ENCODE results near the gene HOXD3.

Gene HOXD3

DNA sequence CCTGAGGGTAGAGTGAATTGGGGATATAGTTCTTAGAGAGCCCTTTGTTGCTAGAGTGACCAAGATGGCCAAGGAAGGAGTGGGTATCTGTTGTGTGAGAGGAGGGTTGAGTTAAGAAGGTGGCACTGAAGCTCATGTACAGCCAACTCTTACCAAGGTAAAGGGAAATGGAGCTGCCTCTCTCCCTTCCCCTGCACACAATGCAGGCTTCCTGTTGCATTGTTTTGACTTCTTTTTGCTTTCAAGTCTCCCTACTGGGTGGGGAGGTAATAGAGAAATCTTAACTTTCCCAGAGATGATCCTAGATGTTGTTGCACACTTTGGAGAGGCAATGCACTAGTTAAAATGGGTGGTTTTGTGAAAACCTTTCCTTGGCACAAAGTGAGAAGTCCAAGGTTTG, 55.2 kb downstream of the HOXD3 start:
- no peak for DNase-seq (ENCODE audit: low read depth)

- DNase-seq (ENCODE audit: low read depth) = no peak
Measured at GRCh38 chr2:176213406-176213805, 56.3 kb downstream of the HOXD3 start.

Data from activated T-helper 1 cell treated with Interleukin-2 at 50 U/mL for 16 hours (primary cell).